Smooth muscle cell (in vitro differentiated cells): ENCODE results near the gene TRERF1. TPM values are rescaled to one million over a fixed set of nuclear protein-coding genes. Genes with fewer than 3 reads are reported as not detected.

Source experiments
- DNase-seq: peaks from one replicate; lab custom pipeline; 2025; ENCODE audit not compliant: unreplicated experiment; lab: John Stamatoyannopoulos, UW
- H2AFZ ChIP-seq: fragments of 200-600 bp; sonication (generic); 2 replicates; pipeline ENCODE4 v1.6.0; 2016; ENCODE audit warnings: antibody characterized with exemption, low read depth, mild to moderate bottlenecking
- H3F3A ChIP-seq: fragments of 200-600 bp; sonication (generic); 2 replicates; pipeline ENCODE4 v1.6.0; 2017; ENCODE audit warnings: antibody characterized with exemption, low read depth
- H3K27ac ChIP-seq: fragments of 200-600 bp; sonication (generic); 2 replicates; pipeline ENCODE4 v1.5.1; 2016; ENCODE audit warnings: low read depth, mild to moderate bottlenecking
- H3K27me3 ChIP-seq: fragments of 200-600 bp; sonication (generic); 2 replicates; pipeline ENCODE4 v1.6.1; 2016; ENCODE audit warnings: low read depth, mild to moderate bottlenecking
- H3K36me3 ChIP-seq: fragments of 200-600 bp; sonication (generic); 2 replicates; pipeline ENCODE4 v1.5.1; 2016; ENCODE audit warnings: low read depth
- H3K4me1 ChIP-seq: fragments of 200-600 bp; sonication (generic); 2 replicates; pipeline ENCODE4 v1.5.1; 2016; ENCODE audit warnings: low read depth
- H3K4me2 ChIP-seq: fragments of 200-600 bp; sonication (generic); 2 replicates; pipeline ENCODE4 v1.6.0; 2016; ENCODE audit warnings: mild to moderate bottlenecking
- H3K4me3 ChIP-seq: fragments of 200-600 bp; sonication (generic); 2 replicates; pipeline ENCODE4 v1.5.1; 2016; ENCODE audit warnings: mild to moderate bottlenecking
- H3K79me2 ChIP-seq: fragments of 200-600 bp; sonication (generic); 2 replicates; pipeline ENCODE4 v1.6.0; 2016; ENCODE audit warnings: low read depth, mild to moderate bottlenecking
- H3K9ac ChIP-seq: fragments of 200-600 bp; sonication (generic); 2 replicates; pipeline ENCODE4 v1.6.0; 2016; ENCODE audit warnings: low read depth
- H3K9me3 ChIP-seq: fragments of 200-600 bp; sonication (generic); replicated peaks from 2 replicates; pipeline ENCODE4 v1.5.1; 2016; ENCODE audit warnings: low read depth
- H4K20me1 ChIP-seq: fragments of 200-600 bp; sonication (generic); 2 replicates; pipeline ENCODE4 v1.6.0; 2016; ENCODE audit warnings: low read depth
- WGBS: methylation state at CpG from one replicate; pipeline ENCODE4 v1.1.7; 2016; ENCODE audit warnings: low lambda C conversion rate; 5-methylcytosine and 5-hydroxymethylcytosine counted together
- polyA plus RNA-seq: library from polyadenylated mRNA; unstranded; fragments of >200 nt; fragmentation: Nextera tagmentation; extraction: Ambion mirVana; gene quantifications from 2 replicates; pipeline ENCODE4 v1.2.1, GENCODE V29; 2016
- total RNA-seq: library from RNA; depleted of rRNA; stranded (reverse); fragments of >200 nt; gene quantifications from 2 replicates; pipeline ENCODE4 v1.2.3, GENCODE V29; 2014
- TF ChIP-seq, protein P1 (sequence below): fragments of 200-600 bp; sonication (generic); IDR thresholded peaks from 2 replicates; pipeline ENCODE4 v1.5.1; 2017; ENCODE audit warnings: borderline replicate concordance, mild to moderate bottlenecking, antibody characterized with exemption; ENCODE audit not compliant: insufficient read depth, poor library complexity, severe bottlenecking

TRERF1 gene
- total and polyA plus RNA-seq, 2 experiments from 2014 or later: 3.5 to 5.3 TPM

DNA sequence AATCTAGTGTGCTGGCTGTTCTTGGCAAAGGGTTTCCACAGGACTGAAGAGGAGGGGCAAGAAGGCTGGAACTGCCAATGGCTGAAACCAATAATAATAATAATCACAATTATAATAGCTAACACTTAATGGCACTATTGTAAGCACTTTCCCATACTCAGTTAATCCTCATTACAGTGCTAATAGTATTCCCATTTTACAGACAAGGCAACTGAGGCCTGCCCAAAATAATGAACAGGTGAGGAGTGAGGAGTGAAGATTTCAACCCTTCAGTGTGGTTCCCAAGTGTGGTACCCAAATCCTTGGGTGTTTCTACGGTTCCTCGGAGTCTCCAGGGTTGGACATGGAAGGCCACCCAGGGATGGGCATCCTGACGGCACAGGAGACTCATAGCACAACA lies 69.9 kb downstream of the TRERF1 start:
- no peaks in the 10 kb centered on the region for H3F3A ChIP-seq
- H3K36me3 ChIP-seq: no peaks in the 10 kb centered on the region
- H2AFZ ChIP-seq: no peak overlapping the region
- H3K9me3 ChIP-seq: no peaks in the 10 kb centered on the region
- no peaks in the 10 kb centered on the region for H3K79me2 ChIP-seq
- WGBS: 98% methylated on average over 3 of the region's 3 CpGs
- no peaks in the 10 kb centered on the region for H3K4me1 ChIP-seq
- H3K9ac ChIP-seq: no peak overlapping the region
- H3K27ac ChIP-seq: no peak overlapping the region
- peaks cover 6% of the 10 kb centered on the region for H4K20me1 ChIP-seq
- TF ChIP-seq, protein P1, sequence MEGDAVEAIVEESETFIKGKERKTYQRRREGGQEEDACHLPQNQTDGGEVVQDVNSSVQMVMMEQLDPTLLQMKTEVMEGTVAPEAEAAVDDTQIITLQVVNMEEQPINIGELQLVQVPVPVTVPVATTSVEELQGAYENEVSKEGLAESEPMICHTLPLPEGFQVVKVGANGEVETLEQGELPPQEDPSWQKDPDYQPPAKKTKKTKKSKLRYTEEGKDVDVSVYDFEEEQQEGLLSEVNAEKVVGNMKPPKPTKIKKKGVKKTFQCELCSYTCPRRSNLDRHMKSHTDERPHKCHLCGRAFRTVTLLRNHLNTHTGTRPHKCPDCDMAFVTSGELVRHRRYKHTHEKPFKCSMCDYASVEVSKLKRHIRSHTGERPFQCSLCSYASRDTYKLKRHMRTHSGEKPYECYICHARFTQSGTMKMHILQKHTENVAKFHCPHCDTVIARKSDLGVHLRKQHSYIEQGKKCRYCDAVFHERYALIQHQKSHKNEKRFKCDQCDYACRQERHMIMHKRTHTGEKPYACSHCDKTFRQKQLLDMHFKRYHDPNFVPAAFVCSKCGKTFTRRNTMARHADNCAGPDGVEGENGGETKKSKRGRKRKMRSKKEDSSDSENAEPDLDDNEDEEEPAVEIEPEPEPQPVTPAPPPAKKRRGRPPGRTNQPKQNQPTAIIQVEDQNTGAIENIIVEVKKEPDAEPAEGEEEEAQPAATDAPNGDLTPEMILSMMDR: no peak
- no peak overlapping the region for H3K4me3 ChIP-seq
- no peak for DNase-seq
- no peaks in the 10 kb centered on the region for H3K27me3 ChIP-seq
- no peak overlapping the region for H3K4me2 ChIP-seq

DNA sequence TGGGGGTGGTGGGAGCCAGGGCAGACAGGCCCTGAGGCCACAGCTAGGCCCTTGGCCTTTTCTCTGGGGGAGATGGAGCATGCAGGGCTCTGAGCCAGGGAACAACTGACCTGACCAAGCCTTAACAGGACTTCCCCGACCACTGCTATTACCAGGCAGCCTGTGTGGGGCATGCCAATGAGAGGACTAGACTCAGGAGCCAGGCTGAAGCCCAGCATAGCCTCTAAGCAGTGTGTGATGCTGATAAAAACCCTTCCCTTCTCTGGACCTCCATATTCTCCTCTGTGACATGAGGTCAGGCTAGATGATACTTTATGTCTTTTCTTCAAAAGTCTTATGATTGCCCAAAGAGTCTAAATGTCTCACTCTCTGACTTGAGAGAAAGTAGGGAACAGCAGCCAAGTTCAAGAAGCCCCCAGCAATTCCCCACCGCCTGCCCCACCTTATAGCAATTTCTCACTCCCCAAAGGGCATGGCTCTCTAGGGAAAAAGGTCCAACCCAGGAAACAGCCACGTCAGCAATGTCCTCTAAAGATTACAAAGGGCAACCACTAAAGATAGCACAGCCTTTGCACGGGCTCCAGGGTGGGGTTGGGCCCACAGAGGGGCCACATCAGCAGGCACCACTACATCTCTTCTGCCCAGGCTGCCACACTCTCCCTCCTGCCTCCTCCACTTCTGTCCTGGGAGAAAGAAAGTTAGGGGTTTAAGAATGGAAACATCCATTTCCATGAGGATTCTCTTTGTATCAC lies 71.3 kb downstream of the TRERF1 start:
- Histone ChIP-seq H3K4me1 (no peaks in the 10 kb centered on the region), H2AFZ (no peak overlapping the region), H3K4me2 (no peak overlapping the region), H4K20me1 (peaks cover 5% of the 10 kb centered on the region), H3K36me3 (no peaks in the 10 kb centered on the region), H3K79me2 (no peaks in the 10 kb centered on the region), H3K4me3 (no peak overlapping the region), H3K27me3 (no peaks in the 10 kb centered on the region), H3K27ac (no peak overlapping the region), H3F3A (no peaks in the 10 kb centered on the region), H3K9me3 (no peaks in the 10 kb centered on the region), H3K9ac (no peak overlapping the region)
- TF ChIP-seq, protein P1: no peak
- WGBS: 72% methylated on average over 4 of the region's 4 CpGs
- no peak for DNase-seq

DNA sequence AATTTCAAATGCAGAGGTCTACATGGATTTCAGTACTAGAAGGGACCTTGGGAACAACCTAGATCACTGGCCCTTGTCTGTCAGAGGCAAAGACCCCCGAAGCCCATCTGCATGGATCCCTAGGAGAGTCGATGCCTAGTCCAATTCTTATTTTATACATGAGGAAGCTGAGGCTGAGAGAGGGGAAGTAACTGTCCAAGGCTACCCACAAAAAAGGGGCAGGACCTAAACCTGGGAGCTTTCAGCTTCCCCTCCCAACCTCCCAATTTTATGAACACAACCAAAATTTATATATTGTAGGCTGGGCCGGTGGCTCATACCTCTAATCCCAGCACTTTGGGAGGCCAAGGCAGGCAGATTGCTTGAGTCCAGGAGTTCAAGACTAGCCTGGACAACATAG lies 73.2 kb downstream of the TRERF1 start:
- Histone ChIP-seq H3K79me2 (no peaks in the 10 kb centered on the region), H3K4me1 (no peaks in the 10 kb centered on the region)

More for the DNA sequence above, 73.2 kb downstream of the TRERF1 start:
- WGBS: 96% methylated on average over 3 of the region's 3 CpGs
- H3K9ac ChIP-seq: no peak overlapping the region
- H3F3A ChIP-seq: no peaks in the 10 kb centered on the region
- H3K4me3 ChIP-seq: no peak overlapping the region
- H2AFZ ChIP-seq: no peak overlapping the region
- no peaks in the 10 kb centered on the region for H3K27me3 ChIP-seq
- TF ChIP-seq, protein P1: no peak
- no peak overlapping the region for H3K4me2 ChIP-seq
- peaks cover 3% of the 10 kb centered on the region for H4K20me1 ChIP-seq
- no peak for DNase-seq
- no peaks in the 10 kb centered on the region for H3K36me3 ChIP-seq
- H3K9me3 ChIP-seq: no peaks in the 10 kb centered on the region
- H3K27ac ChIP-seq: no peak overlapping the region
